Measurements from ENCODE around the gene PGS1.
"Not testable (repeated sequence)": the region's sequence is repeated elsewhere in the genome, so short reads cannot be mapped to it uniquely, and the experiment has no call there.

PGS1 gene, protein sequence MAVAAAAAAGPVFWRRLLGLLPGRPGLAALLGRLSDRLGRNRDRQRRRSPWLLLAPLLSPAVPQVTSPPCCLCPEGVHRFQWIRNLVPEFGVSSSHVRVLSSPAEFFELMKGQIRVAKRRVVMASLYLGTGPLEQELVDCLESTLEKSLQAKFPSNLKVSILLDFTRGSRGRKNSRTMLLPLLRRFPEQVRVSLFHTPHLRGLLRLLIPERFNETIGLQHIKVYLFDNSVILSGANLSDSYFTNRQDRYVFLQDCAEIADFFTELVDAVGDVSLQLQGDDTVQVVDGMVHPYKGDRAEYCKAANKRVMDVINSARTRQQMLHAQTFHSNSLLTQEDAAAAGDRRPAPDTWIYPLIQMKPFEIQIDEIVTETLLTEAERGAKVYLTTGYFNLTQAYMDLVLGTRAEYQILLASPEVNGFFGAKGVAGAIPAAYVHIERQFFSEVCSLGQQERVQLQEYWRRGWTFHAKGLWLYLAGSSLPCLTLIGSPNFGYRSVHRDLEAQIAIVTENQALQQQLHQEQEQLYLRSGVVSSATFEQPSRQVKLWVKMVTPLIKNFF

DNA sequence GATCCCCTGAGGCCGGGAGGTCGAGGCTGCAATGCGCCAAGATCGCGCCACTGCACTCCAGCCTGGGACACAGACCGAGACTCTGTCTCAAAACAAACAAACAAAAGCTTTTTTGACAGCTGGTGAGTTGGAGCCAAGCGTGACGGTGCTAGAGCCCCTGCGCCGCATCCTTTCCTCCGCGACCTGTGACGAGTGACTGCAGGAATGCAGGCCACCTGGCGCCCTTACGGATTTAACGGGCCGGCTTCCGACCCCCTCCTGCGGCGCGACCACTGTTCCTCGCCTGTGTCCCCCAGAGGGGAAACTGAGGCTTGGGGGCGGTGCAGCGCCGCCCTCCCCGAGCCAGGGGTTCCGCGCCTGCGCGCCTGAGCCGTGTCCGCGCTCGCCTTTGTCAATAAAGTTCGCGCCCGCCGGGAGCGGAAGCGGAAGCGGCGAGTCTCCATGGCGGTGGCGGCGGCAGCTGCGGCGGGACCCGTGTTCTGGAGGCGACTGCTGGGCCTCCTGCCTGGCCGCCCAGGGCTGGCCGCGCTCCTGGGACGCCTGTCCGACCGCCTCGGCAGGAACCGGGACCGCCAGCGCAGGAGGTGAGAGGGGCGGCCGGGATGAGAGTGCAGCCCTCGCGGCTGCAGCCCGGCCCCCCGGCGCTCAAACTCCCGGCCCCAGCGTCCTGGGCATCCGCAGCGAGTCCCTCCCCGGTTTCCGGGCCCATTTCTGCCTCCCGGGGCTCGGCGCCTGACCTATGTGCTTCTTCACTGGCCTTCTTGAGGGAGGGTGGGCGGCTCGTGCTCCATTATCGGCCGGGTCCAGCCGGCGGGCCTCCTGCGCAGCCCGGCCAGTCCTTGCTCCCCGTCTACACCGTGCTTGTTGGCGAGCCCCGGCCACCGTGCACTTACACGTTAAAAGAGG is at the start of gene PGS1:
PGS1 (plus strand) TSS at position 425 of the 906 bp plus-strand sequence; CDS start at position 442, 17 bp downstream.
- in situ Hi-C loops (cut with MboI; ENCODE audit: low sequenced_read_pairs), result no loop called here

DNA sequence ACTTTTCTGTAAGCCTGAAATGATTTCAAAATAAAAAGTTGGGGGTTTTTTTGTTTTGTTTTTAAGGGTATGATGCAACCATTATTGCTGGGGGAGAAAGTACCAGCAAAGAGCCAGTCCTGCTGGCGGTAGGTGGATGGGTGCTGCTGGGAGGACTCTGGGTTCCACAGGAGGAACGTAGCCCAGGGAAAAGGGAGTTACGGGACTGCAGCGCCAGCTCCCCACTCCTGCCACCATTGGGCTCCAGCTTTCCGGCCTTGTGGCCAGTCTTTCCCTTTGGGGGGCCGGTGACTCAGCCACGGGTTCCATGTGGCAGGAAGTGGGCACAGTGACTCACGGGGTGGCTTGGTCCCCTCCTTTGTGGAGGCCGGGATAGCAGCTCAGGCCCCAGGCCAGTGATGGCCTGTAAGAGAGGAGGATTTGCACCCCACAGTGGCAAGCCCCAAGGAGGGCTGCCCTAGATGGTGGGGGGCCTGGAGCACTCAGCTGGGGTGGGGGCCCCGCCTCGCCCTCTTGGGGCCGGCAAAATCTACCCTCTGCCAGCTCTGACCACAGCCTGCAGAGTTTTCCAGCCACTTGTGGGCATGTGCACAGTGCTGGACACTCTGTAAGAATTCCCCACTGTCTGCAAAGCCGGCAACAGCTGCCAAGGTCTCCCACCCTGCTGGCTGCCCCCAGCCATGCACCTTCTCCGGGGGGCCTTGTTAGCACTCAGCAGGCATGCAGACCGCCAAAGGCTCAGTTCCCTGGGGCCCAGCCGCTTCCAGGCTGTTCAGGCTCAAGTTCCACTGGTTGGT is 49.0 kb upstream of the PGS1 start:
- in situ Hi-C loops (cut with MboI; ENCODE audit: low sequenced_read_pairs), result no loop called here

DNA sequence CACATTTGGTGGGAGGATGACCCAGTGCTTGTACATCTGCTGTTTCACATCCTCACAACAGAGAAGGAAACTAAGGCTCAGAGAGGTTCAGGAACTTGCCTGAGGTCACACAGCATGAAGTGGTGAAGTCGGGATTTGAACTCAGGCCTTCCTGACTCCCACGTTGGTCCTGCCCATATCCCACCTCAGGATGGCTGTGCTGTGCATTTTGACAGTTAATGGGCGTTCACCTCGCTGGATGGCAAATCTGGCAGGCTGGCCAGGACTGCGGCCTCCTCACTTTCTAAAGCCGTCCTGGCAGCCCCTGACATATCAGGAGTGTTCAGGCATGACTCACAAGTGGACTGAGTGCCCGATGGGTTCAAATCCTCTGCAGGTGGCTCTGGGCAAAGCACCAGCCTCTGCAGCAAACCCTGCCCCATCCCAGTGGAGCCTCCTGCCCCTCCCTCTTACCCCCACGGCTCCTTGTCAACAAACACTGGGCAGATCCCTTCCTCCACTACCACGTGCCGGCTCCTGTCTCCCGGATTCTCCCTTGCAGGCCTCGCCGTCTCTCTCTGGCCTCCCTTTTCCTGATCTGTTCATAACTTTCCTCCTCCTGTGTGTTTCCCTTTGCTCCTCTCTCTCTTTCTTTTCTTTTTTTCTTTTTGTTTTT is 47.8 kb upstream of the PGS1 start:
- in situ Hi-C loops (cut with MboI; ENCODE audit: low sequenced_read_pairs), result no loop called here

DNA sequence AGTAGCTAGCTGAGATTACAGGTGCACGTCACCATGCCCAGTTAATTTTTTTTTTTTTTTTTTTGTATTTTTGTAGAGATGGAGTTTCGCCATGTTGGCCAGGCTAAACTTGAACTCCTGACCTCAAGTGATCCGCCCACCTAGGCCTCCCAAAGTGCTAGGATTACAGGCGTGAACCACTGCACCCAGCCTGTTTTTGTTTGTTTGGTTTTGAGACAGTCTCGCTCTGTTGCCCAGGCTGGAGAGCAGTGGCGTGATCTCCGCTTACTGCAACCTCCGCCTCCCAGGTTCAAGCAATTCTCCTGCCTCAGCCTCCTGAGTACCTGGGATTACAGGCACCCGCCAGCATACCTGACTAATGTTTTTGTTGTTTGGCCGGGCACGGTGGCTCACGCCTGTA is 47.1 kb upstream of the PGS1 start:
- in situ Hi-C loops (cut with MboI; ENCODE audit: low sequenced_read_pairs), result not testable (repeated sequence)

DNA sequence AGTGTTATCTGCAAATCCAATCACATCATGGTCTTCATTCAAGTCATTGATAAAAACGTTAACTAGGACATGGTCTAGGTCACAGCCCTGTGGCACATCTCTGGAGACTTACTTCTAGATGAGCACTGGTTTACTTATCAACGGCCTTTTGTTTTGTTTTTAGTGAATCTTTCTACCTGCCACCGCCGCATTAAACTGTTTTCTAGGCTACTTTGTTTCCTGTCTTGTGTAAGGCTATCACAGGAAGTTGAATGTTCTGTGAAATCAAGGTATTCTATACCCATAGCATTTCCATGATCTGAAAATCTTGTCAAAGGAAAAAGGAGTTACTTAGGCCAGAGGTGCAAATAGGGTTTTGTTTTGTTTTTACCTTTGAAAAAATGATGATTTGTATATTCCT is 45.5 kb upstream of the PGS1 start:
- in situ Hi-C loops (cut with MboI; ENCODE audit: low sequenced_read_pairs), result no loop called here

DNA sequence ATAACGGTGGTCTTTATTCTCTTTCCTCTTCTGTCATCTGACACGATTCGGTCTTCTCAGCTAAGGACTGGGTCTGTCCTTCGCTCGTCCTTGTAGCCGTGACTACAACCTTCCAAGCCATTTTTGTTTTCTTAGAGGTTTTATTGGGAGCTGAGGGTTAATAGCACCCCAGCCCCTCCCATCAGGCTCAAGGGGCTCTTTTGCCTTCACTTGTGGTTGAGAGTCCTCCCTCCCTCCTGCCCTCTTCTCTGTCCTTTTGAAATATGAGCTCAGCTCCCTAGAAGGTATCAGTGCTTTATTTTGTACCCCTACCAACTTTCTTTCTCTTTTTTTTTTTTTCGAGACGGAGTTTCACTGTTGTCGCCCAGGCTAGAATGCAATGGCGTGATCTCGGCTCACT is 43.2 kb upstream of the PGS1 start:
- in situ Hi-C loops (cut with MboI; ENCODE audit: low sequenced_read_pairs), result no loop called here

DNA sequence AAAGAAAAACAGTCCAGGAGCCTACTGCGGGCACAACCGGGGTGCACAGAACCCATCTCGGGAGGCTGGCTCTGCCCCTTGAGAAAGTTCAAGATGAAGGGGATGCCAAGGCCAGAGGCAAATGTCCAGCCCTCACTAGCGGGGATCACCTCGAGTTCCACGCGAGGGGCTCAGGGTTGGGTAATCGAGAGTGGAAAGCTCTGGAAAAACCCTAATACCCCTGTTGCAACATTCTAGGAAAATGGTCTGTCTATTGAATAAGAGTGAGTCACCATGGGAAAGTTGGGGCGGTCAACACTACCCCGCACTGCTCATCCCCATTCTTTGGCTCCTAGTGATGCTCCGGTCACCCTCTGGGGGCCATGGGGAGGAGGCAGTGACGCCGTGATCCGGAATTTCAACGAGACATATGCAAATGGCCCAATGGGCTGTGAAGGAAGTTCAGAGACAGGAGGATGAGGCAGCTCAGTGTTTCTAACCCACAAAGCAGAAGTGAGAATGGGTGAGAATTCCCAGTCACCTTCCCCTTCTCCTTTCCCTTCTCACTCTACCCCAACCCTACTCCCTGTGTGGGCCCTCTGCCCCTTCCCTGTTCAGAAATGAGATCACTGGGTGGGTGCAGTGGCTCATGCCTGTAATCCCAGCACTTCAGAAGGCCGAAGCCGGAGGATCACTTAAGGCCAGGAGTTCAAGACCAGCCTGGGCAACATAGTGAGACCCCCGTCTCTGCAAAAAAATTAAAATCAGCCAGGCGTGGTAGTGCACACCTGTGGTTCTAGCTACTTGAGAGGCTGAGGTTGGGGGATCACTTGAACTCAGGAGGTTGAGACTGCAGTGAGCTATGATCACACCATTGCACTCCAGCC is 41.0 kb upstream of the PGS1 start:
- in situ Hi-C loops (cut with MboI; ENCODE audit: low sequenced_read_pairs), result no loop called here

DNA sequence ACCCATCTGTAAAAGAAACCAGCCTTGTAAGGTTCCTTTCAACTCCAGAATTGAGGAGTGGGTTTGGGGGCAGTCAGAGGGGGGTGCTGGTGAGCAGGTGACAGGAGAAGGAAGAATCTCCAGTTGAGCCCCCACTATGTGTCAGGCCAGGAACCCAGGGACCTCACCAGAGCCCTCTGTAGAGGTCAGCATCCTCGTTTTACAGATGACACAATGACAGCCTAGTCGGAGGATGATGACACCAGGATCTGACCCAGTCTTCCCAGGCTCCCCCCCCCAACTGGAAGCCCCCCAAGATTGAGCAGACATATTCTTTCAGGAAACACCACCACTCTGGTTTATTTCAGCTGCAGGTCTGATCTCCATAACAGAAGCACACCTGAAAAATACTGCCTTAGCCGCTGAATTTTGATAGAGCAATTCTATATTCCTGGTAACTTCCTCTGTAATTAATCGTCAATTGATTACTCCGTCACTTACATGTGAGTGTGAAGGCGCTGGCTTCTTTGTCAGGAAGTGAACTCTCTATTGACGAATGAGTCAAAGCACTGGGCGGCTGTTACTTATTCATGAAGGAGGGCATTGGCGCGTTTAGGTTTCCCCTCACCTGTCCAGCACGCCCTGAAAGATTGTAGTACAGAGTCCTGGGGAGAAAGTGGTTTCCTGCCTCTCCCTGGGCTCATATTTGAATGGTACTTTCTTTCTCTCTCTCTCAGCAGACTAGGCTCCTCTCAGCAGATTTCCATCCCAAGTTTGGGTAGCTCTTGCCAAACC is 39.8 kb upstream of the PGS1 start:
- in situ Hi-C loops (cut with MboI; ENCODE audit: low sequenced_read_pairs), result no loop called here

DNA sequence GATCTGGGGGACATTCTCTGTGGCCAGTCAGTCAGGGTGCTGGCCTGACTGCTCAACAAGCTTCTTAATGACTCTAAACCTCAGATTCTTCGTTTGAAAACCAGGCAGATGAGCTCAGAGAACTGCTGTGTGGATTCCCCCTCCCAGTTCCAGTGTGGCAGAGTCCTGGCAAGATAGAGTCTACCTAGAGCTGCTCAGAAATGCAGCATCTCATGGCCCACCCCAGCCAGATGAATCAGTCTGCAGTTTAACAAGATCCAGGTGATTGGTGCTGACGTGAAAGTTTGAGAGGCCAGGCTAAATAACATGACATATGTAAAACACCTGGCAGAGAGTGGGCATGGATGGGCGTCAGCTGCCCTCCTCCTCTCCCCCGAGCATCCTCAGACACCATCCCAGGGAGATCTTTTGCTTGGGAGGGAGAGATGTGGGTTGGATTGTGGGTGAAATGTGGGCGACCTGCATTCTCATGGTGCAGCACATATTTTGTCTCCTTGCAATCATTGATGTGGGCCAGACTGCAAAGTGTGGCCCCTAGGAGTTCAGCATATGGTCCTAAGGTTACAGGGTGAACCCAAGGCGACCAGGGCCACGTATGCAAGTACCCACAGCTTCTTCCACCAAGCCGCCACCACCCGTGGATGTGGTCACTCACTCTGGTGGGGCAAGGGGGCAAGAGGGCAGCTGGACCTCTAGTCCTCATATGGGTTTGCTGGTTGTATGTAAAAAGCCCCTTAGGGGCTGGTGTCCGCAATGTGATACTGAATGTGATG is 38.1 kb upstream of the PGS1 start:
- in situ Hi-C loops (cut with MboI; ENCODE audit: low sequenced_read_pairs), result no loop called here

DNA sequence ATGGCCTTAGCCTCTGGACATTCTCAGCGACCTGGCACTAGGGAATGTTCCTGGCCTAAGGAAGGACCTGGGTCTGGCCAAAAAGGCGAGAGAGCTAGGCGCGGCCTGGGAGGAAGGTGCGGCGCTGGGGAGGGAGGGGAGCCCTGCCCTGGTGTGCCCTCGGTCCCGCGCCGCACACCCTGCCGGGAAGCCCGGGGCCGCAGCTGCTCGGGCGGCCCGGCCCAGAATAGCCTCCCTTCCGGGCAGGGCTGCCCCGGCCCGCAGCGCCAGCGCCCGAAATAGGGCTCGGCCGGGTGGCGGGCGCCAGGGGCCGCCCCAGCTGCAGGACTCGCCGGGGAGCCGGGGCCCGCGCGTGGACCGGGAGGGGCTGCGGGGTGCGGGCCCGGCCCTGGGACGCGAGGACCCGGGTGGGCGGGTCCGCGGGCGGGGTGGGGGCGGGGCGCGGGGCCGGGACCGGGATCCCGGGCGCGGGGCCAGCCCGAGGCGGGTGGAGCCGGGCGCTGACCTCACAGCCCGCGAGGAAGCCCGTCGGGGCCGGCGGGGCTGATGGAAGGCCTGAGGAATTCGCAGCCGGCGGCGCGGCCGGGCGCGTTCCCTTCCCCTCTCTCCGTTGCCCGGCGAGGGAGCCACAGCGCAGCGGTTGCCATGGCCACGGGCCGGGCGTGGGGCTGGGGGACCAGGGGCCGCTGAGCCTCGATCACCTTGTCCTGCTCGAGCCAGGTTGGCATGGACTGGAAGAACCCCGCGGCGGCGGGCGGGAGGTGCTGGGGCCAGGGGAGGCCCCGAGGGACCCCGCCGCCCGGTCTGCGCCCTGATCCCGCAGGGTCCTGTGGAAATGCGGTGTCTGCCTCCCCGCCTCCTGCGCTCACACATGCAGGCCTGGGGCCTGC is 36.6 kb upstream of the PGS1 start:
- in situ Hi-C loops (cut with MboI; ENCODE audit: low sequenced_read_pairs), result no loop called here

DNA sequence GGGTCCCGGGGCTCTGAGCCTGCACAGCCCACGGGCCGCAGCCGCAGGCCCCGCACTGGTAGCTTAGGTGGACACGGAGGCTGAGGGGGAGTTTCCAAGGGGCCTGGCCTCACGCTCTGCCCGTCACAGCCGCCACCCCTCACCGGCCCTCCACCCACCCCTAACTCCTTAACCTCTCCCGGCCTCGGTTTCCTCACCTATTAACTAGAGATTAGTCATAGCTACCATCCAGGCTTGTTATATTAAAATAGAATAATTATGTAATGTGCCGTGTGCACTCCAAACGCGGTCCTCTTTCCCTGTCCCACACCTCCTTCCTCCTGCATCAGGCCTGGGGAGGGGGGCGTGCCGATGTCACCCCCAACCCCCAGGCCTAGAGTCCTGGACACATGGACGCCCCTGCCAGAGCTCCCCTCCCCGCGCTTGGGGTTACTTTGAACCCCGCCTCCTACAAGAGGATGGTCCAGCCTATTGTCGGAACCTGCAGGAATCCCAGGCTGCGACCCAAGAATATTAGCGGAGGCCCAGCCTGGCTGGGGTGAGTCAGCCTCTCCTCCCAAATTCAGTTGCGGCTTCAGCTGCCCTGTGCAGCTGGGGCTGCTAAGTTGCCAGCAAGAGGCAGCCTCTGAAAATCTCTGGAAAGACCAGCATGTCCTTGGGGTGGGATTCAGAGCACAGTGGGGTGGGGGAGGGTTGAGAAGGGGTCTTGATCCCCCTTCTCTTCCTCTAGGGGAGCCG is 35.8 kb upstream of the PGS1 start:
- in situ Hi-C loops (cut with MboI; ENCODE audit: low sequenced_read_pairs), result no loop called here

DNA sequence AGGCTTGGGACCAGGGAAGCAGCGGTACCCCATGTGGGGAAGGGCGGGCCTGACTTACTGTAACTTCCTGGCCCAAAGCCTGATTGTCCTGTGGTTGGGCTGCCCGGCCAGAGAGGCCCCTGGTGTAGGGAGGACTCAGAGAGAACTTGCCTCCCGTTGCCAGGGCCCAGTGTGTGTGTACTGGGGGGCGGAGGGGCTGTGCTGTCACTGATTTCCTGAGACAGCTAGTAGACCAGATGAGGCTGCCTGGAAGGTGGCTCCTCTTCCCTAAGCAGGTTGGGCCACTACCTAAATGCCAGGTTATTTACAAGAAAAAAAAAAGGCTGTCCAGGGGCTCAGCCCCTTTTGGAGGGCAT is 35.3 kb upstream of the PGS1 start:
- in situ Hi-C loops (cut with MboI; ENCODE audit: low sequenced_read_pairs), result no loop called here

DNA sequence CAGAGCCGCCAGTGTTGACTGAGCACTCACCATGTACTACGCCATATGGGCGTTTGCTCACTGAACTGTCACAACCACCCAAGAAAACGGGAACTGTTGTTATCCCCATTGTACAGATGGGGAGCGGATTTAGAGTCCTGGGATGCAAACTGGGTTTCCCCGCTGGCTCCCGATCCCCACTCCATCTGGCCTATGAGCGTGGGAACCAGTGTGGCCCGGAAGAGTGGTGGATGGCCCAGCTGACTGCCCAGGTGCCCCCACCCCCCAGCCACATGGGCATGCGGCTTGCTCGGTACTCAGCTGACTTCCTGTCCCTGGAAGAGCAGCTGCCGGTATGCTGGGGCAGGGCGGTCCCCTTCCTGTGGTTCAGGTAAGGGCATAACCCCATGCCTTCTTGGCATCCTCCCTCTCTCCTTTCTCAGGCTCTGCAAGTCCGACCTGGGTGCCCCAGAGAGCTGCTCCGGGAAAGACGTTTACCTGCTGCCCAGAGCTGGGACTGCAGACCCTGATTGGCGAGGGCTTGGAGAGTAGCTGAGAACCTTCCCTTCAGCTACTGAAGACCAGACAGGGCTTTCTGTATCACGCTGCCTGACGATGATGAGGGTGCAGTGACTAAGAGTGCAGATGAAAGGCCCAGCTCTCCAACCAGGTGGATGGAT is 34.8 kb upstream of the PGS1 start:
- in situ Hi-C loops (cut with MboI; ENCODE audit: low sequenced_read_pairs), result no loop called here

DNA sequence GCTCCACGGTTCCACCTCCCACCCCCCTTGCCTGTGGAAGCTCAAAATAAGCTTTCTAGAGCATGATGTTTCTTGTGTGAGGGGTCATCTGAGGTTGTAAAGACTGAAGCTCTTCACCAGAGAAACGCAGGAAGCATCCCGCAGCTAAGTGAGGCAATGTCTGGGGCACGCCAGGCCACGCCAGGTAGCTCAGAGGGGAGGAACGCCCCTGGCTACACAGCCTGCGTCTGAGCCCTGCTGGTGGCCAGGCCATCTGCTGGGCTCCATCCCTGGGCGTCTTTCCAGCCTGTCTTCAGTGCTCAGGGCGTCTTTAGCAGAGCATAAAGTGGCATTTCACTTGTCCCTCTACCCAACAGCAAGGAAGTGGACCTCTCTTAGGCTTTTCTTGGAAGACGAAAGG is 33.8 kb upstream of the PGS1 start:
- in situ Hi-C loops (cut with MboI; ENCODE audit: low sequenced_read_pairs), result no loop called here

DNA sequence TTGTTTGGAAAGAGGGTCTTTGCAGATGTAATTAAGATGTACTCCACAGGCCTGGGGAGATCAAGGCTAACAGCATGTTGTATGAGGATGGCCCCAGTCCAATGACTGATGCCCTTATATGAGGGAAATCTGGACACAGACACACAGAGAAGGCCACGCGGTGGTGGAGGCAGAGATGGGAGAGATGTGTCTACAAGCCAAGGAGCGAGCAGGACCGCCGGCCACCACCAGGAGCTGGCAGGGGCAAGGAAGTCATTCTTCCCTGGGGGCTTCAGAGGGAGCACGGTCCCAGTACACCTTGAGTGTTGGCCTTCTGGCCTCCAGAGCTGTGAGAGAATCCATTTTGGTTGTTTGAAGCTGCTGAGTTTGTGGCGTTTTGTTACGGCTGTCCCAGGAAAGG is 33.3 kb upstream of the PGS1 start:
- in situ Hi-C loops (cut with MboI; ENCODE audit: low sequenced_read_pairs), result no loop called here
